Hepatic stellate cell (primary cell): ENCODE data around the gene RPP25L.
A peak's percentile ranks its signal among the peaks of the same experiment; 100 is the strongest.

Experiments used
- DNase-seq: peaks from one replicate; pipeline ENCODE4 v3.0.0; 2011; ENCODE audit warnings: low spot score

Gene RPP25L

DNA sequence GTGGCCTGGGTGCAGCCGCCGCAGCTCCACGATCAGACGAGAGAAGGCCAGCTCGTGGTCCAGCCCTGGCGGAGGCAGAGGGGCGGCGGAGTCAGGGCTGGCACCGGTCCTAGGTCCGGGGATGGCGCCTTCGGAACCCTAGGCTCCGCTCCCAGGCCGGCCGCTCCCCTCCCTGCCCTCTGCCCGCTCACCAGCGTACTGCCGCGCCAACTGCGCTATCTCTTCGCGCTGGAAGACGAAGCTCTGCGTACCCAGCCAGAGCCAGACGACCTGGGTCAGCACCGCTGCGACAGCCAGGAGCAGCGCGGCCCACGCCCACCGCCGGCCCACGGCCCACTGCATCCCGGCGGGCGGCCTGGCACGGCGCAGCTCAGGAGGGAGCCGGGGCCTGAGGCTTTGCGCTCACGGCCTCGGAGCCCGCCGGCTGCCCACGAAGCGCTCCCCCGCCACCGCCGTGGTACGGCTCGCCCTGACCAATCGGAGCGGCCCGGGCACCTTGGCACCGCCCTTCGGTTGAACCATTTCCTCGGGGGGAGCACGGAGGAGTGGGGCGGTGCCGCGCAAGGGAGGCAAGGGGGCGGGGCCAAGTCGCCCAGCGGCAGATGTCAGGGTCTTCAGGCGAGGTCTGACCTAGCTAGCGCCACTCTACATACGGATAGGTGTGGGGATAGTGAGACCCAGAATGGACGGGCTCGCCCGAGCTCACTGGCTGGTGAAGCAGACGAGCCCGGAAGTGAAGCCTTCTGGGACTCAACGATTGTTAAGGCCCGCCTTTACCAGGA, 25.6 kb upstream of the RPP25L start, which contains the start of gene SIGMAR1:
Gene SIGMAR1, minus strand, starts transcription at position 432 of the 782 bp plus-strand sequence. Its CDS starts 90 bp downstream, at position 342.
- peak; percentile 96 for DNase-seq

- peak; percentile 63 for DNase-seq
Measured at GRCh38 chr9:34636791-34637355, 25.0 kb upstream of the RPP25L start.

GRCh38 chr9:34635556-34635955, 23.7 kb upstream of the RPP25L start:
- no peak for DNase-seq

GRCh38 chr9:34634551-34635248, 22.8 kb upstream of the RPP25L start:
- DNase-seq = no peak

DNA sequence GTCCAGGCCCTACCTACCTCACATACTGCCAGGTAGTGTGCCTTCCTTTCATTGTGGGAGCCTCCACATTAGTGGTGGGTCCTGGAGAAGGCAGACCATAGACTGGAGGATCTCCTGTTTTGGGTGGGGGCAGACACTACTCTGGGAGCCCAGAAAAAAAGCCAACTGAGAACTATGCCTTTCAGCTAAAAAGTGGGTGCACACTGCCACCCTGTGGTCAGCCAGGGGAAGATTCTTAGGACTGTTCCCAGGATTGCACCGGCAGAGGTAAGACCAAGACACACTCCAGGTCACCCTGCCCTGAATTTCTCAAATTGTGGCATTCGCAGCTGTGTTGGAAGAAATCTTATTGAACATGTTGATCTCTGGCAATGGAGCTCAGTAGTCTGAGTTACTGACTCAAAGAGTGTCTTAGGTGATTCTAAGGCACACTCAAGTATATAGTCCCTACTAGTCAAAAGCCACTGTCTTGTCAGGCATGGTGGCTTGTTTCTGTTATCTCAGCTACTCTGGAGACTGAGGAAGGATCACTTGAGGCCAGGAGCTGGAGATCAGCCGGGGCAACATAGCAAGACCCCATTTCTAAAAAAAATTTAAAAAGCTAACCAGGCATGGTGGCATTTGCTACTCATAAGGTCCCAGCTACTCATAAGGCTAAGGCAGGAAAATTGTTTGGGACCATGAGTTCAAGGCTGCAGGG, 22.1 kb upstream of the RPP25L start:
- peak; percentile 76 for DNase-seq

- no peak for DNase-seq
Measured at GRCh38 chr9:34633166-34633565, 21.3 kb upstream of the RPP25L start.

DNA sequence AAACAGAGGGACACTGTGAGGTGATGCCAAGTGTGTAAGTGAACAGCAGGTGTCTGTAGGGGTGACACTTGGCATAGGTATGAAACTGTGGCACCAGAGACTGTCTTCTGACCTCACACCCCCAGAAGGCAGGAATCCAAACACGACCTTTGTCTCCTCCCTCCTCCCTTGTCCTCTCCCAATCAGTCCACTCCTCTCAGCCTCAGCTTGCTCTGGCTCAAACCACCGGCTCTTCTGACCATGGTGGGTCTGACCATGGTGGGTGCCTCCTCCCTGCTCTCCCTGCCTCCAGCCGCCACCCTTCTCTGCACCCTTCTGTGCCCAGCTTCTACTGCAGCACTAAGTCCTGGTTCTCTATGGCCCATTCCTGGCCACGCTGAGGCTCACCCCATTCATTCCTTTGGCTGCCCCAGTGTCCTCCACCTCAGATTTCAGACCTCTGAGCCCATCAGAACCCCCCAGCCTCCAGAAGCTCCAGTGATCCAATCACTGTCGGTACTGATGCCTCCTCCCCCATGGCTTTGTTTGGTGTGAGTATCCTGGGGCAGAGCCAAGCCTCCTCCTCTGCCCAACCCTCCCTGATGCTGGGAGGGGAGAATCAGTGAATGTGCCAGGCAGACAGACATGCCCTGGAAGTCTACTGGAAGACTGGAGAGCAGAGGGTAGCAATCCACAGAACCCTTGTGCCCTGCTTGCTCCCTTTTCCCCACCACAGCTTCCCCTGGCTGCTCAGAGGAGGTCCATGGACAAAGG, 18.7 kb upstream of the RPP25L start:
- DNase-seq = no peak

DNA sequence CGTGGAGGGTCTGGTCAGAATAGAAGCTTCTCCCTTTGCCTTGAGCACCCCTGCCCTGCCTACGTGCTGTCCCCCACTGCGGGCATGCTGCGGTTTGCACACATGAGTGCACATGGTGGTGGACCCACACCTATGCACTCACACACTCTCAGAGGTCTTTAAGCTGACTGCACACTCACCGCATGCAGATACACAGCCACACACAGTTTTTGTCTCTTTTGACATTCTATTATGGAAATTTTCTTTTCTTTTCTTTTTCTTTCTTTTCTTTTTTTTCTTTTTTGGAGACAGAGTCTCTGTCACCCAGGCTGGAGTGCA, 17.6 kb upstream of the RPP25L start:
- no peak for DNase-seq

DNA sequence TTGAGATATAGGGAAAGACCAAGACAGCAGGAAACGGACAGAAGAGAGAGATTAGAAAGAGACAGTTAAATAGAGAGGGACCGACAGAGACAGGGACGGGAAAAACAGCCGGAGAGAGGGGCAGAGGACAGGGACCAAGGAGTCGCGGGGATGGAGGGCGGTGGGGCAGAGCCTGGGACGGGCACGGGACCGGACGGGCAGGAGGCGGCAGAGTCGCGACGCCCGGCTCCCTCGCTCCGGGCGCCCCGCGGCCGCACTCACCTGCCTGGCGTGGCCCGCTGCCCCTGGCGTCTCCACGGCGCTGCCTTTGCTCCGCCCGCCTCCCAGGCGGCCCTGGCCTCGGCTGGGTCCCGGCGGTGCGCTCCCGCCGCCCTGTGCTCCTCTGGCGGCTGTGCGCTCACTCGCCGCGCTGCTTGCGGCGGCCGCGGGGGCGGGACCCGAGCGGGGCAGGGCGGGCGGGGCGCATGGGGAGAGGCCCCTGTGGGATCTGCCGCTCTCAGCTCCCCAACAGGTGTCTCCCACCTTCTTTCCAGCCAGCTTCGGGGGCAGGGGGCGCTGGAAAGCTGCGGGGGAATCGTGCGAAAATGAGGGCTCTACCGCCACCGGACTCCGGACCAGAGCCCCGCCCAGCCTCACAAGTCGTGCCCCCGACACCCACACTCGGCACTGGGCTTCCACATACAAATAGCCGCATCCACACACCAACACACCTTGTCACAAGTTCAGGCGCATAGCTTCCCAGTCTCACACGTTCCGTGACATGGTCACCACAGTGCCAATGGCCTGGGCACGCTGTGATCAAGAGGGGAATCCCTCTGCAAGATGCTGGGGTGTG, 17.0 kb upstream of the RPP25L start, which contains the start of gene ARID3C:
Gene ARID3C, minus strand, starts transcription at position 411 of the 835 bp plus-strand sequence. CDS start 1,052 bp downstream, outside the sequence.
- no peak for DNase-seq

GRCh38 chr9:34627716-34628655, 16.1 kb upstream of the RPP25L start:
- DNase-seq = no peak

GRCh38 chr9:34625186-34625486, 13.2 kb upstream of the RPP25L start:
- DNase-seq = no peak

- no peak for DNase-seq
Measured at GRCh38 chr9:34624475-34625185, 12.7 kb upstream of the RPP25L start.

GRCh38 chr9:34623374-34624235, 11.7 kb upstream of the RPP25L start:
- no peak for DNase-seq

DNA sequence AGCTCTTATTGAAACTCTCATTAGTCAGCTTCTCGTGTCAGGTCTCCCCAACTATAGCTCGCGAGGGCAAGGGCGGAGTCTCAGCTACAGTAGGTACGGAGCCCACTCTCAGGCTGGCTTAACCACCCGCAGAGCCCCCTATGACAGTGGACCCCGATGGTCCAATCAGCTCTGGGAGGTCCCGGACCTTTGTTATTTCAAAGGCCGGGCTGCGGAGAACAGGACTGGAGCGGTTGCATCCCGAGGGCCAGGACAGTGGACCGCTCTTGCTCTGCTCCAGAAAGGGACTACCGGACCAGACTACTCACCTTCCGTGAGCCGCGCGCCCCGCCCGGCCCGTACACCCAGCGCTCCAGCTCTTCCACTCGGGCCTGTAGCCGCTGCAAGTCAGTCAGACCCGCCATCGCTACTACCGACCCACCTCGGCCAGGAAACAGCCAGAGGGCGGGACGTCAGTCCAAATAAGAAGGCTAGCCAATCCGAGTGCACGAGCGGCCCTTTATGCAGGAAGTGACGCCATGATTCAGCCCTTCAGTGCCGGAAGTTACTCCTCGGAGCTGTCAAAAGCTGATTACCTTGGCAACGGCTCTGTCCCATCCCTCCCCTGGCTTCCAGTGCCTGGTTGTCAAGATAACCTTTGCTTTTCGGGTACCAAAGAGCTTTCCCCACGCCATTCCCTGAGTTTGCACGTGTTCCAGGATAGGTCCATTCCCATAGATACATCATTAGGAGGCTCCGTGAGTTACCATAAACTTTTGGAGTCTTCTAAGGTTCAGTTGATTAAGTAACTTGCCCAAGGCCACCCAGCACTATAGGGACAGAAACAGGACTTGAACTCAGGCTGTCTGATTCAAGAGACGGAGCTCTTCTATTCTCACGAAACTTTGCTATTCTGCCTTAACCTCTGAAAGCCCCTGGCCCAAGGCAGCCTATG, 8.4 kb upstream of the RPP25L start, which contains the start of gene DCTN3:
Gene DCTN3, minus strand, starts transcription at position 435 of the 934 bp plus-strand sequence. Its CDS starts 31 bp downstream, at position 404.
- DNase-seq = peak; percentile 99

DNA sequence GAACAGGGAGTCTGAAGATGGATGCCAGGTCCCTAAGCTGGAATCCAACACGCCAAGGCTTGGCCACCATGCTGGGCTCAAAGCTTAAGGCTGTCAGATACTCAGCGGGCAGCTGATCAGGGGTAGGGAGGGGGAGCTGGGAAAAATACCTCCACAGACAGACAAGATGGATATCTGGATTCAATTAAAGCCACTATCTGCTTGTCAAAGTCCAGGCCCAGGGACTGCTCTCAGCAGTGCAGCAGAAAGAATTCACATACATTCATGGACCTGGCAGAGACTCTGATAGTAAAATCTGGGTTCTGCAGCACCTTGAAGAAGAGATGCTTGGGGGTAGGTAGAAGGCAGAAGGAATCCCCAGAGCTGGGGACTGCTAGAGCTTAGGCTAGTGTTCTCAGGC, 3.2 kb upstream of the RPP25L start:
- DNase-seq = no peak

GRCh38 chr9:34612788-34613390, 992 bp upstream of the RPP25L start:
- peak; percentile 82 for DNase-seq
